ENCODE results near the gene SYT1.

- TF ChIP-seq CTCF (conservative IDR thresholded peaks at IDR 0.05 in 1 of 2, IDR thresholded peaks at IDR 0.05 in 1 of 2; ENCODE audit: low read depth in 1 of 2, low read length in 2 of 2) (no peak), EZH2 (IDR thresholded peaks at IDR 0.05; ENCODE audit: low read length, missing control alignments) (no peak)
Observed at GRCh38 chr12:79260923-79261322, 396.3 kb downstream of the SYT1 start.
